ENCODE data around the gene SLC8A1.

GRCh38 chr2:40283111-40283909 lies 168.6 kb downstream of the SLC8A1 start:
- TF ChIP-seq CTCF (IDR thresholded peaks at IDR 0.05) (no peak), EZH2phosphoT487 (IDR thresholded peaks at IDR 0.05) (no peak), EZH2 (IDR thresholded peaks at IDR 0.05) (no peak)

All from neural progenitor cell (in vitro differentiated cells).